ENCODE measurements around the gene ENGASE. TPM values are rescaled to one million over a fixed set of nuclear protein-coding genes. Genes with fewer than 3 reads are reported as not detected.
"Not testable (repeated sequence)": the region's sequence is repeated elsewhere in the genome, so short reads cannot be mapped to it uniquely, and the experiment has no call there.

The ENGASE gene
- total RNA-seq, 2 experiments from 2014 or later: 41.3 to 41.8 TPM

- Mint-ChIP-seq H3K27me3 (no peaks in the 10 kb centered on the region), H3K4me3 (no peak overlapping the region), H3K36me3 (ENCODE audit: low read depth) (no peaks in the 10 kb centered on the region), H3K27ac (no peak overlapping the region), H3K4me1 (ENCODE audit: low read depth) (peaks cover 5% of the 10 kb centered on the region), H3K9me3 (no peaks in the 10 kb centered on the region)
- POLR2A ChIA-PET: no interaction called here
- intact Hi-C loops (cut with micrococcal nuclease): no loop called here
- ATAC-seq: no peak
- DNase-seq: no peak
- TF ChIP-seq CTCF (IDR thresholded peaks at IDR 0.05): no peak
- CTCF ChIA-PET: interaction anchor here (1.1 kb wide), 1 partner anchor 12 kb away, joined by 7 read pairs; no protein-coding TSS in a partner anchor
Measured at GRCh38 chr17:79070266-79070880, 4.3 kb upstream of the ENGASE start.

DNA sequence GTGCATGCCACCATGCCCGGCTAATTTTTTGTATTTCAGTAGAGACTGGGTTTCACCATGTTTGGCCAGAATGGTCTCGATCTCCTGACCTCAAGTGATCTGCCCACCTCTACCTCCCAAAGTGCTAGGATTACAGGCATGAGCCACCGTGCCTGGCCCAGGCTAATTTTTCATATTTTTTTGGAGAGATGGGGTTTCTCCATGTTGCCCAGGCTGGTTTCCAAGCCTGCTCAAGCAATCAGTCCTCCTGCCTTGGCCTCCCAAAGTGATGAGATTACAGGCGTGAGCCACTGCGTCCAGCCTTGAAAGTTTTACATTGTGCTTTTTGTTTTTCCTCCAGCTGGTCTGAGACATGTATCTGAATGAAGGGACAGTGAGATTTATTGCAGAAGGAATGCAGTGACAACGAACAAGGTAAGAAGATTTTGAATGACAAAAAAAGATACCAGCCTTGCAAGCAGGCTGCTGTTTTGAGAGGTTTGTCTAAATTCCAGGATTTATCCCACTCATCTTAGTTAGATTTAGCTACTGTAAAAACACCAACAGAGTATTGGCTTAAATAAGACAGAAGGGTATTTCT lies 3.4 kb upstream of the ENGASE start:
- Mint-ChIP-seq H3K36me3 (ENCODE audit: low read depth) (no peaks in the 10 kb centered on the region), H3K27ac (no peak overlapping the region), H3K9me3 (no peaks in the 10 kb centered on the region), H3K4me3 (no peak overlapping the region), H3K27me3 (no peaks in the 10 kb centered on the region), H3K4me1 (ENCODE audit: low read depth) (peaks cover 12% of the 10 kb centered on the region)
- POLR2A ChIA-PET: no interaction called here
- CTCF ChIA-PET: interaction anchor here (1.2 to 1.7 kb wide), 5 partner anchors 9 to 321 kb away, joined by 3 to 7 read pairs (median 3); no protein-coding TSS in a partner anchor
- TF ChIP-seq CTCF (IDR thresholded peaks at IDR 0.05): no peak
- ATAC-seq (no peak), DNase-seq (no peak)
- intact Hi-C loops (cut with micrococcal nuclease): no loop called here

DNA sequence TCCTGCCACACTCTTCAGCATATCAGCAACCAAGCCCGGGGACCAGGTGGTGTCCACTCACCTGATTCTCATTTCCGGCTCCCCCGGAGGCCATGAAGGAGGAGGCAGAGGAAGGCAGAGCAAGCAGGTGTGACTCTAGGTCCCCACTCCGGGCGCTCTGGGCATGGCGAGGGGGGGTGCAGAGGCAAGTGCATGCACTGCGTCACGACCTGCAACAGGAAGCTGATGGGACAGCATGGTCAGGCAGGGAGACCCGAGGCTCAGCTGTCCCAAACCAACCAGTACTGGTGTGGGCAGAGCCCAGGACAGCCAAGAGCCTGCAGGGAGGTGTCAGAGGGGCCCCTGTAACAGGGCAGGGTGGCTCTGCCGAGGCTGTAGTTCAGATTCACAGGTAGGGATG lies 2.1 kb upstream of the ENGASE start:
- Mint-ChIP-seq H3K27me3 (no peaks in the 10 kb centered on the region), H3K4me3 (no peak overlapping the region), H3K4me1 (ENCODE audit: low read depth) (peaks cover 15% of the 10 kb centered on the region), H3K36me3 (ENCODE audit: low read depth) (no peaks in the 10 kb centered on the region), H3K27ac (no peak overlapping the region), H3K9me3 (no peaks in the 10 kb centered on the region)
- ATAC-seq: no peak
- intact Hi-C loops (cut with micrococcal nuclease): no loop called here
- CTCF ChIA-PET: interaction anchor here (1.0 to 2.8 kb wide), 6 partner anchors 10 to 328 kb away, joined by 3 to 10 read pairs (median 4); no protein-coding TSS in a partner anchor
- DNase-seq: no peak
- POLR2A ChIA-PET: no interaction called here
- TF ChIP-seq CTCF (IDR thresholded peaks at IDR 0.05): no peak

DNA sequence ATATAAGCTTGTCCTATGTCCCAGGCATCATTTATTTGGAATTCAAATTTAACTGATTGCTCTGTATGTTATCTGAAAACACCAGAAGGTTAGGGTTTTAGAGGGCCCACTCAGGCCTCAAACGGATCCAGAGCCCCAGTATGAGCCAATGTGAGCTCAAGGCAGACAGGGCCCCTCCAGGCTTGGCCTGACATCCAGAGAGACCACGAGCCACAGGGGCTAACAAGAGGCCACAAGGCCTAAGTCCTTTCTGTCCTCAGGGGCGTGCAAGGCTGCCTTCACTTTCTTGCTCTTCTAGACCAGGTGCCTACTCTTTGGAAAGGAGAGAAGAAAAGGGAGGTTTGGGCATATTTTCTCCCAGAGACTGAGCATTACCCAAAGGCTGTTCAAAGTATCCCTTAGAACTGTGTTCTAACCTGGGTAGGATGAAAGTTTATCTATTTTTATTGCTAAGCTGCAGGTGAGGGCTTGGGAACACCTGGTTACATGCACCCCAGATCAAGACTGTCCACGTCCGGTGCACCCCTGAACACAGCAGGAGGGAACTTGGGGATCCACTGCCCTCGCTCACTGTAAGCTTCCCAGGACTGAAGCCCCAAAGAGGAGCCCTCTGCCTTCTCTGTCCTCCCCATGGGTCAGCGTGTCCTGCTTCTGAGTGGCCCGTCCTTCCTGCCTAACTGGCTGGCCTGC lies 1.5 kb upstream of the ENGASE start:
- Mint-ChIP-seq H3K4me3 (no peak overlapping the region), H3K27me3 (no peaks in the 10 kb centered on the region), H3K4me1 (ENCODE audit: low read depth) (peaks cover 15% of the 10 kb centered on the region), H3K27ac (no peak overlapping the region), H3K9me3 (no peaks in the 10 kb centered on the region), H3K36me3 (ENCODE audit: low read depth) (no peaks in the 10 kb centered on the region)
- no peak for TF ChIP-seq CTCF (IDR thresholded peaks at IDR 0.05)
- DNase-seq (no peak), ATAC-seq (no peak)
- CTCF ChIA-PET: interaction anchor here (0.7 to 2.8 kb wide), 7 partner anchors 9 to 319 kb away, joined by 3 to 17 read pairs (median 6); no protein-coding TSS in a partner anchor
- intact Hi-C loops (cut with micrococcal nuclease): no loop called here
- POLR2A ChIA-PET: interaction anchor here (1.4 kb wide), 1 partner anchor 320 kb away, joined by 4 read pairs; no protein-coding TSS in a partner anchor

DNA sequence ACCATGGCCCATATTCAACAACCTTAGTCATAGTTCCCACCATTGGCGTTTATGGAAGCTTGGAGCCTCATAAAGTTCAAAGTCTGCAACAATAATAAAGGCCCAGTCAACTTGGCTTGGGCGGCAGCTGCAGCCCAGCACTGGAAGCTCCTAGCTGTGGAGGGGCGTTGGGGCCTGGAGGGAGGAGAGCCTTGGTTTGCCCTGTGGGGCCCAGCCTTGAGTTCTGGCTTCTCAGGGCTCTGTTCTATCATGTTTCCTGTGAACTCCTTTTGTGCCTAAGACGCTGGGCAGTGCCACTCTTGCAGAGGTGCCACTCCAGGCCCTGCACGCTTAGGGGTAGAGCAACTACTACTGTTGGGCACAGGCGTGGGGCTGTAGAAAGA lies 927 bp upstream of the ENGASE start:
- DNase-seq (no peak), ATAC-seq (no peak)
- H3K9me3 Mint-ChIP-seq: no peaks in the 10 kb centered on the region
- no peak overlapping the region for H3K4me3 Mint-ChIP-seq
- no peaks in the 10 kb centered on the region for H3K36me3 Mint-ChIP-seq (ENCODE audit: low read depth)
- H3K4me1 Mint-ChIP-seq (ENCODE audit: low read depth): peaks cover 15% of the 10 kb centered on the region
- no peaks in the 10 kb centered on the region for H3K27me3 Mint-ChIP-seq
- intact Hi-C loops (cut with micrococcal nuclease): no loop called here
- no peak for TF ChIP-seq CTCF (IDR thresholded peaks at IDR 0.05)
- CTCF ChIA-PET: interaction anchor here (0.7 to 2.8 kb wide), 7 partner anchors 9 to 327 kb away, joined by 3 to 17 read pairs (median 5); no protein-coding TSS in a partner anchor
- POLR2A ChIA-PET: interaction anchor here (1.4 kb wide), 1 partner anchor 320 kb away, joined by 4 read pairs; no protein-coding TSS in a partner anchor
- no peak overlapping the region for H3K27ac Mint-ChIP-seq

- peaks cover 15% of the 10 kb centered on the region for H3K4me1 Mint-ChIP-seq (ENCODE audit: low read depth)
- H3K36me3 Mint-ChIP-seq (ENCODE audit: low read depth); intact Hi-C loops (cut with micrococcal nuclease); ATAC-seq; H3K27me3 Mint-ChIP-seq; H3K9me3 Mint-ChIP-seq; DNase-seq: not testable (repeated sequence)
- CTCF ChIA-PET: interaction anchor here (0.6 to 2.8 kb wide), 8 partner anchors 9 to 326 kb away, joined by 3 to 17 read pairs (median 6); no protein-coding TSS in a partner anchor
- POLR2A ChIA-PET: interaction anchor here (1.2 to 1.4 kb wide), 2 partner anchors 14 to 319 kb away, joined by 3 to 4 read pairs; no protein-coding TSS in a partner anchor
- H3K27ac Mint-ChIP-seq: peak overlapping the region; percentile 52
- peak overlapping the region; percentile 67 for H3K4me3 Mint-ChIP-seq
Measured at GRCh38 chr17:79074121-79074648, 439 bp upstream of the ENGASE start.

Data from activated CD8-positive, alpha-beta T cell treated with anti-CD3 and anti-CD28 coated beads for 36 hours (primary cell).